ENCODE data around the gene NEU2. TPM values are rescaled to one million over a fixed set of nuclear protein-coding genes. Genes with fewer than 3 reads are reported as not detected.

Gene NEU2
- total and polyA plus RNA-seq, 10 of the 15 experiments (the other 5 are each of a cell fraction or from before 2014, with no cell fraction given), result not detected

GRCh38 chr2:233082222-233082930 lies 49.9 kb downstream of the NEU2 start (continued):
- peak; percentile 56 for TF ChIP-seq PKNOX1 (IDR thresholded peaks at IDR 0.05)
- TF ChIP-seq SIN3A (IDR thresholded peaks at IDR 0.05; ENCODE audit: low read depth, low read length), result no peak; the same call in 1 of the 2 replicates
- peak; percentile 88 for TF ChIP-seq RAD51 (IDR thresholded peaks at IDR 0.05)
- TF ChIP-seq MXI1 (IDR thresholded peaks at IDR 0.05; ENCODE audit: low read depth, low read length), result 0 out of 2 replicates have a peak, but pooled peaks have one; percentile 40
- TF ChIP-seq IKZF2 (IDR thresholded peaks at IDR 0.05), result peak; percentile 98
- peak; percentile 96 for TF ChIP-seq MEF2B (IDR thresholded peaks at IDR 0.05; ENCODE audit: partially characterized antibody, poor library complexity, severe bottlenecking)
- no peak for TF ChIP-seq WRNIP1 (IDR thresholded peaks at IDR 0.05; ENCODE audit: borderline replicate concordance, low read depth, low read length)
- peak; percentile 93 for TF ChIP-seq BCL3 (IDR thresholded peaks at IDR 0.05; ENCODE audit: borderline replicate concordance, insufficient read depth, low read depth, low read length, poor library complexity, severe bottlenecking)
- TF ChIP-seq BACH1 (IDR thresholded peaks at IDR 0.05; ENCODE audit: borderline replicate concordance), result peak; percentile 91; the same call in 1 of the 2 replicates
- TF ChIP-seq SMC3 (IDR thresholded peaks at IDR 0.05; ENCODE audit: borderline replicate concordance, low read length), result peak; percentile 34; the same call in 1 of the 2 replicates
- peak; percentile 99 for TF ChIP-seq SKIL (IDR thresholded peaks at IDR 0.05; ENCODE audit: low read depth, poor library complexity, severe bottlenecking)
- peak; percentile 50; the same call in 1 of the 2 replicates for TF ChIP-seq POLR2A (IDR thresholded peaks at IDR 0.05; ENCODE audit: low read depth, low read length)
- TF ChIP-seq IRF4 (IDR thresholded peaks at IDR 0.05; ENCODE audit: low read depth, low read length), result peak; percentile 84; the same call in 1 of the 2 replicates
- peak; percentile 57; the same call in 1 of the 2 replicates for TF ChIP-seq SMAD5 (IDR thresholded peaks at IDR 0.05; ENCODE audit: low read depth)
- TF ChIP-seq ETV6 (conservative IDR thresholded peaks at IDR 0.05 in 1 of 2, IDR thresholded peaks at IDR 0.05 in 1 of 2; ENCODE audit: borderline replicate concordance in 1 of 2, low read depth in 1 of 2), result peak in 1 of 2 experiments; percentile 82; a peak in 1 of 4 replicates
- no peak for TF ChIP-seq IRF3 (IDR thresholded peaks at IDR 0.05)
- peak; percentile 97 for TF ChIP-seq RELB (IDR thresholded peaks at IDR 0.05; ENCODE audit: low read depth)
- peak; percentile 64 for TF ChIP-seq SMAD1 (IDR thresholded peaks at IDR 0.05; ENCODE audit: low read depth, partially characterized antibody)
- TF ChIP-seq NR2F1 (conservative IDR thresholded peaks at IDR 0.05), result peak; percentile 81
- no peak for TF ChIP-seq CHD4 (IDR thresholded peaks at IDR 0.05)
- TF ChIP-seq POLR2AphosphoS5 (IDR thresholded peaks at IDR 0.05; ENCODE audit: low read length), result peak; percentile 75
- TF ChIP-seq CHD1 (IDR thresholded peaks at IDR 0.05; ENCODE audit: low read depth, low read length), result 0 out of 2 replicates have a peak, but pooled peaks have one; percentile 41
- peak; percentile 49; the same call in 1 of the 2 replicates for TF ChIP-seq ZNF384 (IDR thresholded peaks at IDR 0.05; ENCODE audit: borderline replicate concordance, low read depth, low read length)
